HG03571 (cell line): ENCODE measurements around the gene CAPN11.
"Not testable (repeated sequence)": the region's sequence is repeated elsewhere in the genome, so short reads cannot be mapped to it uniquely, and the experiment has no call there.

ENCODE experiments used
- ATAC-seq: cut with Tn5 transposase; IDR thresholded peaks from one replicate; pipeline ENCODE4 v1.9.1; 2021; ENCODE audit not compliant: unreplicated experiment

CAPN11 gene

GRCh38 chr6:44225579-44226325, 67.1 kb downstream of the CAPN11 start:
- no peak for ATAC-seq

DNA sequence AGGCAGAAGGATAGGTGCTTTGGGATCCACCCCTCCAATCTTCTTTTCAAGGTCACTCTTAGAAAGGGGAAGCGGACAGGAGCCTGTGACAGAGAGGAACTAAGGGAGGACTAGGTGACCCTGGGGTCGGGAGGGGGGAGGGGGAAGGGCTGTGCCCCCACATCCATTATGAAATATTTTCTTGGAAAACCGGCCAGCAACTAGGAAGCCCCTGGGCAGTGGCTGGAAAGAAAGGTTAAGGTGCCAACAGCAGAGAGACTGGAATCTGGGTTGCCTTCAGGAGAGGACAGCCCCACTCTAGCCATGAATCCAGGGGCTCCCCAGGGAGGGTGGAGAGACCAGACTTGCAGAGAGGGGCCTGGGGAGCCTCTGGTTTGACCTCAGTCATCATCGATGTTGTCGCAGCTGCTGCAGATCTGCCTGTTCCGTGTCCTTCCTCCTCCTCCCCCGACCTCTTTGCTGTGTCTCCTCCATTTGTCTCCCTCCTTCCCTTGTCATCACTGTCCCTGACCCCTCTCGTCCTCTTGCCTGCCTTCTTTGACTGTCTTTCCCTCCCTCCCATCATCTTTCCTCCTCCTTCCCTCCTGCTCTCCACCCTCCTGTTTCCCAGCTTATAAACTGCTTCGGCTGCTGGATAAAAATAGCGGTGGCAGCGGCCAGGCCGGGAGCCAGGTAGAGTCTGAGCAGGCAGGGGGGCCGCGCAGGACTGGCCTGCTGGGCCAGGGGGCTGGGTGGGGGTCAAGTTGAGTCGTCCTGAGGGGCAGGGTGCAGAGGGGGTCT, 67.9 kb downstream of the CAPN11 start:
- no peak for ATAC-seq

DNA sequence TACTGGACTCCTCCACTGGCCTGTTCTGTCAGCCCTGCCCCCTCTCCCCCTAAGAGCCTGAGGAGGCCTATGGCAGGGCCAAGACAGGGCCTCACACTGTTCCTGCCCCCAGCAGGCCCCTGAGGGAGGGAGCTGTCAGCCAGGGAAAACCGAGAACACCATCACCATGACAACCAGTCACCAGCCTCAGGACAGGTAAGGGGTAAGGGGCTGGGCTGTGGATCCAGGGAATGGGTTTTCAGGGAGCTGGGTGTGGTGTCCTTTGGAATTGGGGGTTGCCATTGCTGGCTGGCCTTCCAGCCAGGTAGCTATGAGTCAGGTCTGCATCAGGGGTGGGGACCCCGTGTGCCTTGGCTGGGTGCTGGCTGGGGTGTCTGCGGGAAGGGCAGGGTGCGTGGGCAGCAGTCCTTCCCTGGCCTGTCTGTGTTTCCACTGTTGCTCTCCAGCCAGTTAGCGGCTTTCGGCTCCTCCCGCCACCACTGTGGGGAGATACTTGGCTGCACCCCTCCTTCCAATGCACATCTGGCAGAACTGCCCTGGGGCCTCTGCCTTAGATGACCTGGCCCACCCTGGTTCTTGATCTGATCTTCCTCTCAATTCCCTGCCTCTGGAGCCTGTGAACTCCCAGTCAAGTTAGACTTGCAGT, 68.7 kb downstream of the CAPN11 start:
- no peak for ATAC-seq

- ATAC-seq, result no peak
Observed at GRCh38 chr6:44228031-44228430, 69.4 kb downstream of the CAPN11 start.

GRCh38 chr6:44228433-44228832, 69.8 kb downstream of the CAPN11 start:
- no peak for ATAC-seq

DNA sequence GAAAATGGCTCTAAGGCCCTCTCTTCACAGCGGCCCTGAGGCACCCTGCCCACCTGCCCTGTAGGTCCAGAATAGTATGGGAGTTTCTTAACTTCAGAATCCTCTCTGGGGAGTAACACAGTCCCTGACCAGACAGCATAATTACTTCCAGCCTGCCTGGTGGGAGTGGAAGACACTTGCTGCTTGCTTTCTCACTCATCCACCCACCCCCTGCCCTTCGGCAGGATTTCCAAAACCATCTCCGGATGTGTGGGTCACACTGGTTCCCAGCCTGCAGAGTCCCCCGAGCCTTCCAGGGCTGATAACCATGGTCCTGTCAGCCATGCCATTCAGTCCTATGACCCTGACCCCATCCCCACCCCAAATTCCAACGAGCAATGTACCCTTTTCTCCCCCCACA, 70.2 kb downstream of the CAPN11 start:
- no peak for ATAC-seq

- ATAC-seq, result no peak
Observed at GRCh38 chr6:44229376-44230033, 70.9 kb downstream of the CAPN11 start.

DNA sequence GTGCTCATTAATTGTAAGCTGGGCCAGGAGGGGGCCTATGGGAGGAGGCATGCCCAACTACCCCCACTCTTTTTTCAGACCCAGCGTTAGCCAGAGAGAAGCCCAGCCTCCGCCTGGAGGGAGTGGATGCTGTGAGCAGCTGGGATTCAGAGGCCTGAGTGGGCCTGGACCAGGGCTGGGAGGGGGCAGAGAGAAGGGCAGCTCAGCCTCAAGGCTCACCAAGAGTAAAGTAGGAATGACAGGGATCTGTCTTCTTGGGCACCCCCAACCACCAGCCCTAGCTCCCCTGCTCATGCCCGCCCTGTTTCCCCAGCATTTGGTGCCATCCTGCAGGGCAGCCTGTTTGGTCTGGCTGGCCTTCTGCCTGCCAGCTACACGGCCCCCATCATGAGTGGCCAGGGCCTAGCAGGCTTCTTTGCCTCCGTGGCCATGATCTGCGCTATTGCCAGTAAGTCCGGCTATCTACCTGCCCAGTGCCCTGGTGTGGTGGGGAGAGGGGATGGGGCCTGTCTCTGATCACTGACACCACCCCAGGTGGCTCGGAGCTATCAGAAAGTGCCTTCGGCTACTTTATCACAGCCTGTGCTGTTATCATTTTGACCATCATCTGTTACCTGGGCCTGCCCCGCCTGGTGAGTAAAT, 71.5 kb downstream of the CAPN11 start:
- no peak for ATAC-seq

DNA sequence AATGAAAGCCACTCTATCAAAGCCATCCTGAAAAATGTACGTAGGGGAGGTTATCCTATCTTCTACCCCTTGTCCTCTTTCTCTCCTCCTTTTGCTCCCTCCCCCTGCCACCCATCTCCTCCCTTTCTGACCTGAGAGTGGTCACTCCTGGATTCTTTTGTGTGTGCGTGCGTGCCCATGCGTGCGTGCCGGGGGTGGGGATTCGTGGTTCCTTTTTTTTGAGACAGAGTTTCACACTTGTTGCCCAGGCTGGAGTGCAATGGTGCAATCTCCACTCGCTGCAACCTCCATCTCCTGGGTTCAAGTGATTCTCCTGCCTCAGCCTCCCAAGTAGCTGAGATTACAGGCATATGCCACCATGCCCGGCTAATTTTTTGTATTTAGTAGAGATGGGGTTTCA, 72.8 kb downstream of the CAPN11 start:
- not testable (repeated sequence) for ATAC-seq

DNA sequence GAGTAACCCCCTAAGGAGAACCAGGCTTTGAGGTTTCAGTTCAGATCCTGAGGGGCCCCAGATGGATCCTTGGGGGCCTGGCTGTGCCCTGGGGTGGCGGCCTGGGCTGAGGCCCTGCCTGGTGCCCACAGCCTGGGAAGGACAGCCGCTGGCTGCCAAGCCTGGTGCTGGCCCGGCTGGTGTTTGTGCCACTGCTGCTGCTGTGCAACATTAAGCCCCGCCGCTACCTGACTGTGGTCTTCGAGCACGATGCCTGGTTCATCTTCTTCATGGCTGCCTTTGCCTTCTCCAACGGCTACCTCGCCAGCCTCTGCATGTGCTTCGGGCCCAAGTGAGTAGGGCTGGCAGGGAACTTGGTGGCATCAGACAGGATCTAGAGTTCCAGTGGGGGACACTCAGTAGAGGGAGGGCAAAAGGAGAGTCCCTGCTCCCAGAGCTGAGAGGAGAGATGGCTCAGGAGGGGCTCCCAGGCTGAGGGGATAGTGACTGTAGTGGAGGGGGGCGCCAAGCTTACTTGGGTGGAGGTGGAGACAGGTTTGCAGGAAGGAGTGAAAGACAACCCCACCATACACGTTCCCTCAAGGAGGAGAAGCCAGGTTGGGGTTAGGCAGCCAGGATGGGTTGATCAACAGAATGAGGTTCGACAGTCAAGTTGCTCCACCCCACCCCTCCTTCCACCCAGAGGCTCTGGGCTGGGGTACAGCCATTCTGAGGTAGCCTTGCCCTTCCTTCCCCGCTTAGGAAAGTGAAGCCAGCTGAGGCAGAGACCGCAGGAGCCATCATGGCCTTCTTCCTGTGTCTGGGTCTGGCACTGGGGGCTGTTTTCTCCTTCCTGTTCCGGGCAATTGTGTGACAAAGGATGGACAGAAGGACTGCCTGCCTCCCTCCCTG, 74.3 kb downstream of the CAPN11 start:
- no peak for ATAC-seq

DNA sequence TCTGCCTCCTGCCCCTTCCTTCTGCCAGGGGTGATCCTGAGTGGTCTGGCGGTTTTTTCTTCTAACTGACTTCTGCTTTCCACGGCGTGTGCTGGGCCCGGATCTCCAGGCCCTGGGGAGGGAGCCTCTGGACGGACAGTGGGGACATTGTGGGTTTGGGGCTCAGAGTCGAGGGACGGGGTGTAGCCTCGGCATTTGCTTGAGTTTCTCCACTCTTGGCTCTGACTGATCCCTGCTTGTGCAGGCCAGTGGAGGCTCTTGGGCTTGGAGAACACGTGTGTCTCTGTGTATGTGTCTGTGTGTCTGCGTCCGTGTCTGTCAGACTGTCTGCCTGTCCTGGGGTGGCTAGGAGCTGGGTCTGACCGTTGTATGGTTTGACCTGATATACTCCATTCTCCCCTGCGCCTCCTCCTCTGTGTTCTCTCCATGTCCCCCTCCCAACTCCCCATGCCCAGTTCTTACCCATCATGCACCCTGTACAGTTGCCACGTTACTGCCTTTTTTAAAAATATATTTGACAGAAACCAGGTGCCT, 75.0 kb downstream of the CAPN11 start:
- no peak for ATAC-seq
